ENCODE data around the gene ENO1. TPM values are rescaled to one million over a fixed set of nuclear protein-coding genes. Genes with fewer than 3 reads are reported as not detected.

The ENO1 gene
- total and polyA plus RNA-seq, 2 donors from 2014 or later = 1,164 to 1,321 TPM

GRCh38 chr1:8911416-8912309 lies 33.2 kb upstream of the ENO1 start:
- Histone ChIP-seq H3K4me3 (ENCODE audit: low read length in 3 of 3) (no peak overlapping the region), H3K36me3 (ENCODE audit: control insufficient read depth in 2 of 3, insufficient read depth in 3 of 3, low read length in 3 of 3) (no peaks in the 10 kb centered on the region), H3K27me3 (ENCODE audit: control insufficient read depth, insufficient read depth, low read length) (no peaks in the 10 kb centered on the region), H3K27ac (ENCODE audit: low read depth in 2 of 2, low read length in 2 of 2) (no peak overlapping the region), H3K9ac (ENCODE audit: low read length in 3 of 3) (no peak overlapping the region), H3K9me3 (ENCODE audit: control insufficient read depth in 2 of 3, insufficient read depth in 1 of 3, low read length in 3 of 3) (no peaks in the 10 kb centered on the region), H3K4me1 (ENCODE audit: control insufficient read depth in 2 of 3, insufficient read depth in 2 of 3, low read depth in 1 of 3, low read length in 3 of 3) (peaks cover 0 to 2% (median 0%) of the 10 kb centered on the region in 3 donors)
- intact Hi-C loops (cut with DNase I) = no loop called here
- no peak for FAIRE-seq
- no peak for TF ChIP-seq CTCF (IDR thresholded peaks at IDR 0.05; ENCODE audit: borderline replicate concordance, extremely low read depth, insufficient read depth)
- no peak for DNase-seq

GRCh38 chr1:8910914-8911313 lies 32.4 kb upstream of the ENO1 start:
- intact Hi-C loops (cut with DNase I) = no loop called here
- no peak overlapping the region for H3K27ac ChIP-seq (ENCODE audit: low read depth in 2 of 2, low read length in 2 of 2)
- DNase-seq (no peak), FAIRE-seq (no peak)
- H3K27me3 ChIP-seq (ENCODE audit: control insufficient read depth, insufficient read depth, low read length) = no peaks in the 10 kb centered on the region
- TF ChIP-seq CTCF (IDR thresholded peaks at IDR 0.05; ENCODE audit: borderline replicate concordance, extremely low read depth, insufficient read depth) = no peak
- no peaks in the 10 kb centered on the region for H3K36me3 ChIP-seq (ENCODE audit: control insufficient read depth in 2 of 3, insufficient read depth in 3 of 3, low read length in 3 of 3)
- no peak overlapping the region for H3K4me3 ChIP-seq (ENCODE audit: low read length in 3 of 3)
- H3K4me1 ChIP-seq (ENCODE audit: control insufficient read depth in 2 of 3, insufficient read depth in 2 of 3, low read depth in 1 of 3, low read length in 3 of 3) = peaks cover 0 to 2% (median 0%) of the 10 kb centered on the region in 3 donors
- H3K9ac ChIP-seq (ENCODE audit: low read length in 3 of 3) = no peak overlapping the region
- no peaks in the 10 kb centered on the region for H3K9me3 ChIP-seq (ENCODE audit: control insufficient read depth in 2 of 3, insufficient read depth in 1 of 3, low read length in 3 of 3)

DNA sequence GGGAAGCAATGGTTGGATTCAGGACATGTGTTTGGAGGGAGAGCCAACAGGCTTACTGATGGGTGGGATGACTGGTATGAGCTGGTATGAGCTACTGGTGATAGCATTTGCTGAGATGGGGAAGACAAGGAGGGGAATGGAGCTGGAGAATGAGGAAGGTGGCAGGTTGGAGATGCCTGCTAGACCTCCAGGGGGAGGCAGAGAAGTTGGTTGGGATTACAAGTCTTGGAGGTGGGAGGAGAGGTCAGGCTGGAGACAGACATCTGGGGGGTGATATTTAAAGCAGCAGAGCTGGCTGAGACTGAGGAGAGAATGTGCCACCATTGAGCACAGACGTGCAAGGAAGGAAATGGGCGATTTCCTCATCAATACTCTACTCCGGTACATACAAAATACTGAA lies 31.8 kb upstream of the ENO1 start:
- Histone ChIP-seq H3K4me3 (ENCODE audit: low read length in 3 of 3) (no peak overlapping the region), H3K27me3 (ENCODE audit: control insufficient read depth, insufficient read depth, low read length) (no peaks in the 10 kb centered on the region), H3K36me3 (ENCODE audit: control insufficient read depth in 2 of 3, insufficient read depth in 3 of 3, low read length in 3 of 3) (no peaks in the 10 kb centered on the region), H3K4me1 (ENCODE audit: control insufficient read depth in 2 of 3, insufficient read depth in 2 of 3, low read depth in 1 of 3, low read length in 3 of 3) (peaks cover 0 to 2% (median 0%) of the 10 kb centered on the region in 3 donors), H3K9me3 (ENCODE audit: control insufficient read depth in 2 of 3, insufficient read depth in 1 of 3, low read length in 3 of 3) (no peaks in the 10 kb centered on the region), H3K27ac (ENCODE audit: low read depth in 2 of 2, low read length in 2 of 2) (no peak overlapping the region), H3K9ac (ENCODE audit: low read length in 3 of 3) (no peak overlapping the region)
- no peak for TF ChIP-seq CTCF (IDR thresholded peaks at IDR 0.05; ENCODE audit: borderline replicate concordance, extremely low read depth, insufficient read depth)
- no peak for FAIRE-seq
- DNase-seq = no peak
- intact Hi-C loops (cut with DNase I) = no loop called here

All from kidney (tissue), 14 donors.